GM12878 (cell line): ENCODE results near the gene EMID1. TPM values are rescaled to one million over a fixed set of nuclear protein-coding genes. Genes with fewer than 3 reads are reported as not detected.
A peak's percentile ranks its signal among the peaks of the same experiment; 100 is the strongest.

Experiments used
- EP300 ChIP-seq, 2 experiments: fragments of 150-350 bp in 1 of 2; IDR thresholded peaks; 2 replicates each; pipeline ENCODE4 v1.6.1; 2011 to 2012; ENCODE audit warnings: low read depth in 2 of 2, low read length in 2 of 2, borderline replicate concordance in 1 of 2, improper control_type of control experiment in 1 of 2, inconsistent platforms in 1 of 2; ENCODE audit not compliant: control insufficient read depth in 1 of 2
- PKNOX1 ChIP-seq: fragments of 450-650 bp; IDR thresholded peaks from 2 replicates; pipeline ENCODE4 v1.6.1; 2016; ENCODE audit warnings: mild to moderate bottlenecking
- ZBTB4 ChIP-seq: fragments of 450-650 bp; formaldehyde crosslinking; IDR thresholded peaks from 2 replicates; pipeline ENCODE4 v1.4.0; 2022; ENCODE audit warnings: mild to moderate bottlenecking, moderate library complexity
- ZNF622 ChIP-seq: fragments of 450-650 bp; IDR thresholded peaks from 2 replicates; pipeline ENCODE4 v1.6.1; 2017; ENCODE audit warnings: mild to moderate bottlenecking, inconsistent platforms
- polyA plus RNA-seq, 11 experiments: library from polyadenylated mRNA; depleted of rRNA in 4 of 11; unstranded in 6 of 11; stranded (reverse) in 5 of 11; fragments of >200 nt; fragmentation: Nextera tagmentation in 4 of 11; fragmentation: Illumina TruSeq in 1 of 11; extraction: Ambion mirVana in 4 of 11; extraction: Trizol in 1 of 11; gene quantifications; 1 replicate in 1 of 11; 2 replicates in 10 of 11; pipeline versions ENCODE4 v1.2.1 to v1.2.3, GENCODE V29; 2011 to 2016; ENCODE audit warnings: inconsistent platforms in 2 of 11, missing spikeins in 2 of 11, low read depth in 1 of 11
- total RNA-seq, 4 experiments: library from RNA; depleted of rRNA in 3 of 4; stranded (reverse); fragments of >200 nt in 3 of 4; fragmentation: Illumina TruSeq in 1 of 4; extraction: Trizol in 1 of 4; gene quantifications; 2 replicates each; pipeline versions ENCODE4 v1.2.1 to v1.2.3, GENCODE V29; 2013 to 2021
- TF ChIP-seq, protein P1 (sequence below): IDR thresholded peaks from 2 replicates; pipeline ENCODE4 v1.6.1; 2011; ENCODE audit warnings: low read depth, mild to moderate bottlenecking, low read length, moderate library complexity, borderline replicate concordance; ENCODE audit errors: extremely low read depth

The EMID1 gene
- total and polyA plus RNA-seq, 10 of the 15 experiments (the other 5 are each of a cell fraction or from before 2014, with no cell fraction given), result 1.2 to 60.3 (median 12.0) TPM

- no peak for TF ChIP-seq PKNOX1
- TF ChIP-seq, protein P1, sequence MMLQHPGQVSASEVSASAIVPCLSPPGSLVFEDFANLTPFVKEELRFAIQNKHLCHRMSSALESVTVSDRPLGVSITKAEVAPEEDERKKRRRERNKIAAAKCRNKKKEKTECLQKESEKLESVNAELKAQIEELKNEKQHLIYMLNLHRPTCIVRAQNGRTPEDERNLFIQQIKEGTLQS, result peak; percentile 69; the same call in 1 of the 2 replicates
- TF ChIP-seq ZNF622, result no peak
- no peak for TF ChIP-seq ZBTB4 (CRISPR knock-in tag)
- no peak for TF ChIP-seq EP300 (IDR thresholded peaks at IDR 0.05; ENCODE audit: borderline replicate concordance in 1 of 2, control insufficient read depth in 1 of 2, low read depth in 2 of 2, low read length in 2 of 2)
Observed at GRCh38 chr22:29157759-29158535, 47.7 kb upstream of the EMID1 start (continued).
